GM18498 (cell line): ENCODE measurements around the gene AGRN.
"Not testable (repeated sequence)": the region's sequence is repeated elsewhere in the genome, so short reads cannot be mapped to it uniquely, and the experiment has no call there.

Source experiments
- ATAC-seq: cut with Tn5 transposase; IDR thresholded peaks from one replicate; pipeline ENCODE4 v1.9.1; 2021; ENCODE audit warnings: mild to moderate bottlenecking, moderate library complexity; ENCODE audit not compliant: unreplicated experiment

The AGRN gene

GRCh38 chr1:1075148-1075935, 55.4 kb downstream of the AGRN start:
- no peak for ATAC-seq

GRCh38 chr1:1077396-1077795, 57.5 kb downstream of the AGRN start:
- ATAC-seq = not testable (repeated sequence)

DNA sequence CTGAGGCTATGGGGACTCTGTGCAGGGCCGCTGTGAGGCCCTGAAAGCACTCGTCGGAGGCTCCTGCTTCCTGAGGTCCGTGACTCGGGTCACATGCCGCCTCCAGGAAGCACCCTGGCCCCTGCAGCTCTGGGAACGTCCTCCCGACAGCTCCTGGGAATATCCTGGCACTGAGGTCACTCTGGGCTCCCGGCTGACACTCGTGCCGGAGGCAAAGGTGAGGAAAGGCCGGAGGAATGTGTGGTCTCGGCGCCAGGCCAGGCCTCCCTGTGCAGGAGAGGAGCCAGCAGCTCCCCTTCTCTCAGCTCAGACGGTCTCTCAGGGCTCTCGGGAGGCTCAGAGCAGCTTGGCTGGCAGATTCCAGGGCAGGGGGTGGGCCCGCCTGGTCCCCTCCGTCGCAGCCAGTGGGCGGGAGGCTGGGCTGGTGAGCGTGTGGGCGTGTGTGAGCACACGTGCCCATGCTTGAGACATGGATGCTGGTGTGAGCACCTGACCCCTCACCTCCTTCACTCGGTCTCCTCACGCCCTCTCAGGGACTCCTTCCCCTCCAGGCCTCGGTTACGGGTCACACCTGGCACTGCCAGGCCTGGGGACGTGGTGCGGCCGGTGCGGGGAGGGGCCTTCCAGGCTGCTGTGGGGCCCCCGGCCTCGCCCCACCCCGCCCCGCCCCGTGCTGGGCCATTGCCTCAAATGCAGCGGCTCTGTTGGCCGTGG, 59.6 kb downstream of the AGRN start:
- peak; percentile 43 for ATAC-seq

- ATAC-seq = no peak
Observed at GRCh38 chr1:1080122-1080757, 60.3 kb downstream of the AGRN start.

DNA sequence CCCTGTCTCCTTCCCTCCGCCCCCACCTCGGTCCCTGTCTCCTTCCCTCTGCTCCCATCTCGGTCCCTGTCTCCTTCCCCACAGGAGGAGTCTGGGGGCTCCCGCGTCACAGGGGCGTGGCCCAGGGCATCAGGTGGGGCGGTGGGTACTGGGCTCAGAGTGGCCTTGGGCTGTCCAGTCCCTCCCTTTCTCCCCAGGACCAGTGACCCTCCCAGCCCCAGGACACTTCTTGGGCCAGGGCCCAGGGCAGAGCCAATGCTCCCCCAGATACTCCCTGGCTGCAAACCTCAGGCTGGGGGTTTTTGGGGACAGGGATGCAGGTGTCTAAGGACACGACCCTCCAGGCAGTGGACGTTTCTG, 61.0 kb downstream of the AGRN start:
- ATAC-seq = no peak

- ATAC-seq = no peak
Observed at GRCh38 chr1:1081311-1082238, 61.7 kb downstream of the AGRN start.

DNA sequence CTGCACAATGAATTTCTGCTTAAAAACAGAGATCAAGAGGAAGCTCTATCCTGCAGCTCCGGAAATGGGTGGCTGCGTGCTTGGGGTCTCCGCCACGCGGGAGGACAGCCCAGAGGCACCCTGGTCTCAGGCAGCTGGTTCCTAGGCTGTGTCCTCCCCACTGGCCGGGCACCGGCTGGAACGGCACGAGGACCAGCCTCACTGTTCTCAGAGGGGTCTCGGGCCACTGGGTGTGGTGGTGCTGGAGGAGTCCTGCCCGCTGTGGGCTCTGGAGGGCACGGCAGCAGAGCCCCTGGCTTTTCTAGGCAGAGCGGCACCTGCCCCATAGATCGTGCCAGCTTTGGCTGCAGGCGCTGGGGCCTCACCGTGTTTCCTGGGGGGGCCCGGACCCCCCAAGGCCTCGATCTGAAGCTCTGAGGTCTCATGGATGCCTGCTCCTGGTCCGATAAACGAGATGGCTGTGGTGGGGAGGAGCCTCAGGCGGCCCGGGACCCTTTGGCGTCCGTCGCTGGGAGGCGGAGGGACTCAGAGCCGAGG, 62.4 kb downstream of the AGRN start:
- no peak for ATAC-seq

DNA sequence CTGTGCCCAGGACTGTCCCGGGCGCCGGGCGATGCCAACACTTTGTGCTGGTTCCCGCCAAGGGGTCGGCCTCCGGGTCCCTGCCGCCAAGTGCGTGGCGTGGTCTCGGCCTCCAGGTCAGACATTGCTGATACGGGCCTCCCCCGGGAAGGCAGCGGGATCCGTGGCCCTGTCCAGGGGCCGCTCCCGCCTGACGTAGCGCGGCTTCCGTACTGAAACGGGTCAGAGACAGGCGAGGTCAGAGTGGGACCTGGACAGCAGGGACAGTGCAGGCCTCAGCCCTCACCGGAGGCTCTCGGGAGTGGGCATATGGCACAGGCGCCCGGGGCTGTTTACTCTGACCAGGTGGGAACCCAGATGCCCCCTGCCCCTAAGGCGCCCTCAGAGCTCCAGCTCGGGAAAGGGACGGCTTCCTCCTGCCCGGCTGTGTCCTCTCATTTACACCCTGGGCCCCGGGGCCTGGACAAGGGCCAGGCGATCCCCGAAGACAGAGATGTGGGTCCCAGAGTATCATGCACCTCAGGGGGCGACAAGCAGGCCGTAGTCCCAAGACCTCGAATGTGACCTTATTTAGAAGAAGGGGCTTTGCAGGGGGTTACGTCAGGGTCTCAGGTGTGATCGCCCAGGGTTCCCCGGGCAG, 63.0 kb downstream of the AGRN start:
- no peak for ATAC-seq

DNA sequence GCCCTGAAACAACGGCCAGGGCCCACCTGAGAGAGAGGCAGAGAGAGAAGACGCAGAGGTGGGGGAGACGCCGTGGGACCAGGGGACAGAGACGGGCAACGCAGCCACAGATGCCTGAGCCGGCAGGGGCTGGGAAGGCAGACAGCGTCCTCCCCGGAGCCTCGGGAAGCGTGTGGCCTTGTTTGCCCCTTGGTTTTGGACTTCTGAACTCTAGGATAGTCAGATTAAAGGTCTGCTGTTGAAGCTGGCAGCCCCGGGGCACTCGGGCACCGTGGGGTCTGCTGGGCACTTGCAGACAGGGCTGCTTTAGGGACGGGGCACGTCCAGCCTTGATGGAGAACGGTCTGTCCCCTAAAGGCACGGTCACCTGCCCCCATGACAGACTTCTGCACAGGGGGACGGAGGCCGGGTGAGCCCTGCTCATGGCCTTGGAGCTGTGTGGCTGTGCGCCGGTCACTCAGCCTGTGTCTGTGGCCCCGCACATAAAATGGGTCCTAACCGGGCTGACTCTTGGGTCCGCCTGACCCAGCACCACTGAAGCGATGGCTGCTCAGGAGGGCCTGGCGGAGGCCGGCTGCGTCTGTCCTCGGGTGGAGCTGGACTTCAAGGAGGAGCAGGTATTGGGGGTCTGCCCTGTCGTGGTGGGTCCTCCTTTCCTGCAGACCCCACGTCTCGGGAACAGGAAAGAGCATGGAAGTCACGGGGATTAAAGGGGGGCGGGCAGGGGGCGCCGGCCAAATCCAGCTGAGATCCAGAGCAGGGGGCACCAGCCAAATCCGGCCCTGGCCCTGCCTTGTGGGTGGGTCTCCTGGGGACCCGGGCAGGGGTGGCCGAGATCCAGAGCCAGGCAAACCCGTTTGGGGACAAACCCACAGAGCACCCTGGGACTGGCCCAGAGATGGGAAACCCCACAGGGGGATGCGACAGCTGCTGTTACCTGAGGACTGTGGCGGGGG, 63.8 kb downstream of the AGRN start:
- no peak for ATAC-seq

- ATAC-seq = no peak
Observed at GRCh38 chr1:1084372-1085170, 64.7 kb downstream of the AGRN start.

DNA sequence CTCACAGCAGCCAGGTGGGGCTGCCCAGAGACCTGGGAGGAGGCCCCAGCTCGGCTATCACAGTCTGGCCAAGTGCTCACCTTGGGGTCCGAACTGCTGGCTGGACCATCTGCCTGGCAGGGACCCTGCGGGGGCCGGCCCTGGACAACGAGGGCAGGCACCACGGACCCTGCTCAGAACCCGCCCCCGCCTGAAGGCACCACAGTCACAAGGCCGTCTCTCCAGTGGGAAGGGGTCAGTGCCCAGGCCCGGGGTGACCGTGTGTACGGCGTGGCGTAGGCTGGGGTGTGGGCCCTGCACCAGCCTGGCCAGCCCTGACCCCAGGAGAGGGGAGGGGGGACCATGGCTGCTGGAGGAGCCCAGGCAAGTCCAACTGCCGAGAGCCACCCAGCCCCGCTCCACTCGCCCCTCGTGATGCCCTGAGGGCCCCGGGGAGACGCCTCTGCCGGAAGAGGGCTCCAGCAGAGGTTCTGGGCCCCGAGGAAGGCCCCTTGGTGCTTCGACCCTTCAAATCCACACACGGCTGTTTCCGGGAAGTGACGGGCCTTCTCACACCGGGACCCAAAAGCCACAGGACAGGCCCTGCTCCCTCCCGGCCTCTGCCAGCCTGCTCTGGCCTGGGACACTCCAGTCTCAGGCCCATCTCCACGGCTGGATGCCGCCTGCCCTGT, 65.4 kb downstream of the AGRN start:
- no peak for ATAC-seq

GRCh38 chr1:1085911-1086841, 66.3 kb downstream of the AGRN start:
- ATAC-seq = no peak

DNA sequence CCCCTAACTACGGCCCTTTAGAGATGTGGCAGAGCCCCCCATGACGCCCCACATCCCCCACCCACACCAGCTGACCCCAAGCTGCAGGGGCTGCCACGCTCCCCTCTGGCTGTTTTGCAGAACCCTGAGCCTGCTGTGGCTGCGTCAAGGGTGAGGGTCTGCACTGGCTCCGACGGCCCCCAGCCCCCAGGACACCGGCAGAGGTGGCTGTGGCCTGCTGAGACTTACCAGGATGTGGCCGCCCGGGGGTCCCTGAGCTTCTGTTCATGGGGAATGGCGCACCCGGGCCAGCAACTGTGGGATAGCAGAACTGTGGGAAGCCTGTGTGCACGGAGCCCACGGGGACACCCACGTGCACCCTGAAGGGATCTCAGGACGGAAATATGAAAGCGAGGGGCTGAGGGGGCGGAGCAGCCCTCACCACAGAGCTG, 67.0 kb downstream of the AGRN start:
- ATAC-seq = no peak

GRCh38 chr1:1087351-1088028, 67.6 kb downstream of the AGRN start:
- no peak for ATAC-seq

DNA sequence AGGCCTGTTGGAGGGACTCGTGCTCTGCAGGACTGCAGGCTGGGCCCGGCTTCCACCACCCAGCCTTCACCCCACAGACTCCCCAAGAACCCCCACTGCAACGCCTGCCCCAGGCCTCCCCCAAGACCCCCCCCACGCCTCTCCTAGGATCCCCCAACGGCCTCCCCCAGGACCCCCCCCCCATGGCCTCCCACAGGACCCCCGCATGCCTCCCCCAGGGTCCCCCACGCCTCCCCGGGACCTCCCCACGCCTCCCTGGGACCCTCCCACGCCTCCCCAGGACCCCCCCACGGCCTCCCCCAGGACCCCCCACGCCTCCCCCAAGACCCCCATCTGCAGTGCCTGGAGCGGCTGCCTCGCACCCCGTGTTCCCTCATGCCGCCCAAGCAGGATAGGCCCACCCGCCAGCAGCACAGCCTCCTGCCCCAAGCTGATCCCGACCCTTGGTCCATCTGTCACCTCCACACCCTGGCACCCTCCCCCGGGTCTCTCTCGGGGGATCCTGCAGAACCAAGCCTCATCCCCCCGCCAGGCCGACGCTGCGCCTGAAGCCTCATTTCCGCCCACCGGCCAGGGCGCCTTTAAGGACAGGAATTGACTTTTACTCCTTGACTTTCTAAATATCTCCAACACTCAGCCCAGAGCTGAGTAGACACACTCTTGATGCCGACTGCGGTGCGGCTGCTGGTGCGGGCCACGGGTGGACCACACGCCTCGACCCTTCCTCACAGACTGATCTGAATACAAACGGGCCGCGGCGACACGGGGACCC, 68.3 kb downstream of the AGRN start:
- ATAC-seq = no peak
